Ectodermal cell (in vitro differentiated cells): ENCODE data around the gene PTPRN2.
"Not testable (repeated sequence)": the region's sequence is repeated elsewhere in the genome, so short reads cannot be mapped to it uniquely, and the experiment has no call there.

Source experiments
- H3K27ac ChIP-seq: 2 replicates; pipeline ENCODE4 v1.7.0; 2013; ENCODE audit warnings: mild to moderate bottlenecking, low read depth, low read length; ENCODE audit not compliant: insufficient read depth, poor library complexity, severe bottlenecking
- H3K27me3 ChIP-seq: 2 replicates; pipeline ENCODE4 v1.7.0; 2013; ENCODE audit warnings: mild to moderate bottlenecking, low read length; ENCODE audit not compliant: insufficient read depth, control insufficient read depth, poor library complexity, severe bottlenecking
- H3K36me3 ChIP-seq: one replicate; pipeline ENCODE4 v1.7.0; 2013; ENCODE audit warnings: low read length; ENCODE audit not compliant: control insufficient read depth, insufficient read depth
- H3K4me1 ChIP-seq: one replicate; pipeline ENCODE4 v1.7.0; 2013; ENCODE audit warnings: low read length; ENCODE audit not compliant: control insufficient read depth, insufficient read depth
- H3K4me3 ChIP-seq: 2 replicates; pipeline ENCODE4 v1.7.0; 2013; ENCODE audit warnings: low read depth, low read length, control low read depth; ENCODE audit not compliant: insufficient read depth
- H3K9me3 ChIP-seq: 2 replicates; pipeline ENCODE4 v1.7.0; 2013; ENCODE audit warnings: mild to moderate bottlenecking, low read length, moderate library complexity; ENCODE audit not compliant: control insufficient read depth
- WGBS, 2 experiments: methylation state at CpG; one replicate each; pipeline ENCODE4 v1.1.7; 2013; ENCODE audit warnings: missing lambda C conversion rate in 2 of 2; 5-methylcytosine and 5-hydroxymethylcytosine counted together

The PTPRN2 gene

DNA sequence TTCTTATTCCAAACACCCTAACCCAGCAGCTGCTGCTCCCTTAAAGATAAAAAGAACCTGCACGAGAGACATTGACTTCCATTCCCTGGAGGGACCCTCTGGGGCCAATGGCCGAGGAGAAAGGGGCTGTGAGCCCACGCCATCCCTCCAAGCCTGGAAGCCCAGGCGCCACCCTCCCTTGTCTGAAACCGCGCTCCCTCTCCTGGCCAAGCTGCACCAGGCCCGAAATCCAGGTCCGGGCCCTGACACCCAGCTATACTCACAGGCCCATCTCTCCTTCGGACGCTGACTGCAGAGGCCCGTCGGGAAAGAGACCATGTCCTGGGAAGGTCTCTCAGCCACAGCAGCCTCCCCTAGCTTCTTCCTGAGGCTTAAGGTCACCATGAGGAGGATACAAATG is 196.5 kb downstream of the PTPRN2 start:
- Histone ChIP-seq H3K4me3 (no peak overlapping the region), H3K9me3 (peaks cover 19% of the 10 kb centered on the region), H3K27me3 (no peaks in the 10 kb centered on the region), H3K4me1 (no peaks in the 10 kb centered on the region), H3K36me3 (no peaks in the 10 kb centered on the region), H3K27ac (no peak overlapping the region)
- 83 to 87% methylated on average over 12 of the region's 12 CpGs for WGBS, 2 experiments

GRCh38 chr7:158390460-158390859 is 197.2 kb downstream of the PTPRN2 start:
- Histone ChIP-seq H3K4me3 (no peak overlapping the region), H3K27me3 (no peaks in the 10 kb centered on the region), H3K9me3 (peaks cover 19% of the 10 kb centered on the region), H3K27ac (no peak overlapping the region), H3K36me3 (no peaks in the 10 kb centered on the region), H3K4me1 (no peaks in the 10 kb centered on the region)
- 89% methylated on average over 16 of the region's 16 CpGs for WGBS, 2 experiments

- Histone ChIP-seq H3K9me3 (peaks cover 19% of the 10 kb centered on the region), H3K36me3 (no peaks in the 10 kb centered on the region), H3K4me3 (no peak overlapping the region), H3K27me3 (no peaks in the 10 kb centered on the region), H3K27ac (no peak overlapping the region), H3K4me1 (no peaks in the 10 kb centered on the region)
- 81 to 82% methylated on average over 35 of the region's 35 CpGs for WGBS, 2 experiments
Measured at GRCh38 chr7:158389514-158390425, 197.9 kb downstream of the PTPRN2 start.

DNA sequence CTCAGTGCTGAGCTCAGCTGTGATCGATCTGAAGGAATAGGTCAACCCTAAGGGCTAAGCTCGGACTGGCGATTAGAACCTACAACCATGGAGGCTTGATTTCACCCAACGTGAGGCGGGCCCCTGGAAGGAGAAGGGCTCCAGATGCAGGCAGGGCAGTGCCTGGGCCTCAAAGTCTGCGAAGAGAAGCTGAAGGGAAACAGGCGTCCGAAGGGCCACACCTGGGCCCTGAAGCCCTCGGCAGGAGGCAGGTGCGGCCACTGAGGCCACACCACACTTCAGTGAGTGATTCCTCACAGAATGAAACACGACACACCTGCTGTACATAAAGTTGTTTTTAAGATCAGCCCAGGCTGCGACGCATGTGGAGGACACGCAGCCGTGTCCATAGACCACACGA is 198.7 kb downstream of the PTPRN2 start:
- no peaks in the 10 kb centered on the region for H3K4me1 ChIP-seq
- 83 to 85% methylated on average over 16 of the region's 16 CpGs for WGBS, 2 experiments
- H3K9me3 ChIP-seq = peaks cover 17% of the 10 kb centered on the region

DNA sequence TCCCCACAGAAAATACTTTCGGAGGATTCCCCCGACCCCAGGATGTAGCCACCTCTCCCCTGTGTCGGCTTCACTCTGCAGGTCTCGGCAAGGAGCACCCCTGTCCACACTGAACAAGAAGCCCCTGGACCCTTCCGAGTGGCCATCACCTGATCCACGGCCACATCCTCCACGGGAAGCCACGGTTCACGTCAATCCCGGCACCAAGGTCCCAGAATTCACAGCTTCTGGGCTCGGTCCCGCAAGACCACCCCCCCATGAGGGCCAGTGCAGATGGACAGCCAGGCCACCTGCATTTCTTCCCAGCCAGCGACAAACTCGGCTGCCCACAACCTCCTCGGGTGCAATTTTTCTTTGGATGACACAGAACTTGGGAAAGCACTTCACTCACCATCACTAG is 199.6 kb downstream of the PTPRN2 start:
- WGBS, 2 experiments = 81% methylated on average over 15 of the region's 15 CpGs
- no peak overlapping the region for H3K27ac ChIP-seq
- no peaks in the 10 kb centered on the region for H3K4me1 ChIP-seq
- peaks cover 16% of the 10 kb centered on the region for H3K9me3 ChIP-seq
- no peaks in the 10 kb centered on the region for H3K36me3 ChIP-seq
- no peaks in the 10 kb centered on the region for H3K27me3 ChIP-seq
- H3K4me3 ChIP-seq = no peak overlapping the region

More for the DNA sequence above, 198.7 kb downstream of the PTPRN2 start:
- no peak overlapping the region for H3K4me3 ChIP-seq
- no peaks in the 10 kb centered on the region for H3K27me3 ChIP-seq
- no peaks in the 10 kb centered on the region for H3K36me3 ChIP-seq
- H3K27ac ChIP-seq = no peak overlapping the region

DNA sequence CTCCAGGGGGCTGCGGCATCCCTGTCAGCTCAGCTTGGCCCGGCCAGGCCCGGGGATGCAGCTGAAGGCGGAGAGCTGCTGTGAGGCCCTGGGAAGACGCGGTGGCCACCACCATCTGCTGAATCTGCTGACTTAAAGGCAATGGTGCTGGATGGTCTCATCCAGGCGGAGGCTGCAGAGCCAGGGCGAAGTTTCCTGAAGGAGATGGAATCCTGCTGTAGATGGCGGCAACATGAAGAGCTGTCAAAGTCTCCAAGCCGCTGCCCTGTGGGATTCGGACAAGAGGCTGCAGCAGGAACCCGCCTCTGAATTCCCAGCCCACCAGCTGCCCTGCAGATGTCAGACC is 200.1 kb downstream of the PTPRN2 start:
- H3K36me3 ChIP-seq = no peaks in the 10 kb centered on the region
- no peak overlapping the region for H3K4me3 ChIP-seq
- H3K27ac ChIP-seq = no peak overlapping the region
- H3K4me1 ChIP-seq = no peaks in the 10 kb centered on the region
- H3K27me3 ChIP-seq = no peaks in the 10 kb centered on the region
- 83 to 86% methylated on average over 12 of the region's 12 CpGs for WGBS, 2 experiments
- peaks cover 16% of the 10 kb centered on the region for H3K9me3 ChIP-seq

DNA sequence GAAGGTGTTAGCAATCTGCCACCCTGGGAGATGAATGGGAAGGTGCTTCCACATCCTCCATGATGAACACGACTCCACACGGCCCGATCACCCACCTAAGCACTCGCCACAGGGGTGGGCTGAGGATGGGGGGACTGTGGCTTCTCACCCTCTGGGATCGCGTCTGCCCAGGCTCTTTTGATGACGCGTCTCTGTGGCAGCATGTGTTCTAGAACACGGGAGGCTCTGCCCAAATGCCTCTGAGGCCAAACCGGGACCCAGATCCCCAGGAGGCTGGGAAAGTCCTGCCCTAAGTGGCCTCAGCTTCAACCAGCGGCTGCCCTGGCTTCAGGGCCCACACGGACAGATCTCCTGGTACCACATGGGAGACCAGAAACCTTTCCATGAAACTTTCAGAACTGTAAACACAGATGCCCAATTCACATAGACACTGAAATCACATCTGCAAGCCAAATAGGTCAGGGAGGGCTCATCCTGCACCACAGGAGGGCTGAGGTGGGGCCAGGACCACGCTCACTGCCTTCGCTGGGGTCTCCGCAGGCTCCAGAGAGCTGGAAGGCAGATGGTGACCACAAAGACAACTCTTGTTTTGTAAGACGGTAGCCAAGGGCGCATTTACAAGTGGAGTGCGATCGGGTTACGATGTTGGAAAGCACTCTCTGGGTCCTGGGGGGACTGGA is 200.6 kb downstream of the PTPRN2 start:
- Histone ChIP-seq H3K9me3 (peaks cover 16% of the 10 kb centered on the region), H3K27ac (no peak overlapping the region), H3K36me3 (no peaks in the 10 kb centered on the region), H3K4me1 (no peaks in the 10 kb centered on the region), H3K4me3 (no peak overlapping the region), H3K27me3 (no peaks in the 10 kb centered on the region)
- WGBS, 2 experiments = 81 to 83% methylated on average over 20 of the region's 20 CpGs

- Histone ChIP-seq H3K27me3 (no peaks in the 10 kb centered on the region), H3K27ac (no peak overlapping the region), H3K4me3 (no peak overlapping the region), H3K9me3 (peaks cover 16% of the 10 kb centered on the region), H3K4me1 (no peaks in the 10 kb centered on the region), H3K36me3 (no peaks in the 10 kb centered on the region)
- 73 to 74% methylated on average over 5 of the region's 5 CpGs for WGBS, 2 experiments
Measured at GRCh38 chr7:158386355-158386618, 201.3 kb downstream of the PTPRN2 start.

- not testable (repeated sequence) for H3K27ac ChIP-seq, H3K4me3 ChIP-seq, H3K36me3 ChIP-seq, H3K27me3 ChIP-seq, H3K4me1 ChIP-seq
- WGBS, 2 experiments = 80 to 81% methylated on average over 20 of the region's 20 CpGs
- peaks cover 12% of the 10 kb centered on the region for H3K9me3 ChIP-seq
Measured at GRCh38 chr7:158385496-158386354, 201.9 kb downstream of the PTPRN2 start.

DNA sequence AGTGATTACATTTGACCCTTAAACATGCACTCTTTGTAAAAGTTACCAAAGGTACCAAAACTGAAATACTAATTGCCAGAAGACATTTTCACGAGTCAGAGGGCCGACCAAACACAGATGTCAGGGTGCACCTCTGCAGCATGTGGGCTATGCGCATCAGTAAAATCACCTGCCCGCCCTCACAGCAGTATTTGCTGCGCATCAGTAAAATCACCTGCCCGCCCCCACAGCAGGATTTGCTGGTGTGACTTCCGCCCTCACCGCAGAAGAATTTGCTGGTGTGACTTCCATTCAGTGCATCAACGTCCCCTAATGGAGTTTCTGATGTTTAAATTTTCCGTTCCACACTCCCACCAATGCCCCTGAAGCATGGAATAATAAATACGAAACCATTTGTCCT is 202.9 kb downstream of the PTPRN2 start:
- Histone ChIP-seq H3K4me3 (no peak overlapping the region), H3K36me3 (no peaks in the 10 kb centered on the region), H3K9me3 (peaks cover 12% of the 10 kb centered on the region), H3K27me3 (no peaks in the 10 kb centered on the region), H3K4me1 (no peaks in the 10 kb centered on the region), H3K27ac (no peak overlapping the region)
- 64 to 69% methylated on average over 11 of the region's 11 CpGs for WGBS, 2 experiments
